Astrocyte (in vitro differentiated cells and primary cell): ENCODE measurements around the gene GCK. TPM values are rescaled to one million over a fixed set of nuclear protein-coding genes. Genes with fewer than 3 reads are reported as not detected.

Source experiments
- DNase-seq: peaks from one replicate; pipeline ENCODE4 v3.0.0-alpha.2; 2010; ENCODE audit warnings: low read depth
- FAIRE-seq: peaks from 2 replicates; lab custom pipeline; 2011; peaks lifted over from hg19 to GRCh38; lab: Jason Lieb, UNC
- H2AFZ ChIP-seq: 2 replicates; pipeline ENCODE4 v1.6.0; 2012; ENCODE audit warnings: low read depth, low read length, inconsistent platforms
- H3K27ac ChIP-seq: 2 replicates; pipeline ENCODE4 v1.5.1; 2011; ENCODE audit warnings: low read depth, low read length, inconsistent platforms
- H3K27me3 ChIP-seq: 2 replicates; pipeline ENCODE4 v1.6.0; 2011; ENCODE audit warnings: low read length, inconsistent platforms; ENCODE audit not compliant: insufficient read depth
- H3K36me3 ChIP-seq: 2 replicates; pipeline ENCODE4 v1.5.1; 2011; ENCODE audit warnings: low read length, inconsistent platforms; ENCODE audit not compliant: insufficient read depth
- H3K4me1 ChIP-seq: 2 replicates; pipeline ENCODE4 v1.5.1; 2011; ENCODE audit warnings: low read length, inconsistent platforms; ENCODE audit not compliant: insufficient read depth
- H3K4me2 ChIP-seq: 2 replicates; pipeline ENCODE4 v1.6.0; 2012; ENCODE audit warnings: low read length, inconsistent platforms
- H3K4me3 ChIP-seq: 2 replicates; pipeline ENCODE4 v1.5.1; 2011; ENCODE audit warnings: low read depth, mild to moderate bottlenecking, low read length, inconsistent platforms; ENCODE audit not compliant: insufficient read depth
- H3K79me2 ChIP-seq: 2 replicates; pipeline ENCODE4 v1.6.0; 2012; ENCODE audit warnings: mild to moderate bottlenecking, low read length, inconsistent platforms; ENCODE audit not compliant: insufficient read depth
- H3K9ac ChIP-seq: 2 replicates; pipeline ENCODE4 v1.6.0; 2012; ENCODE audit warnings: mild to moderate bottlenecking, low read length, inconsistent platforms
- H3K9me3 ChIP-seq: 2 replicates; pipeline ENCODE4 v1.5.1; 2012; ENCODE audit warnings: low read depth, mild to moderate bottlenecking, low read length, inconsistent platforms; ENCODE audit not compliant: insufficient read depth
- H4K20me1 ChIP-seq: 2 replicates; pipeline ENCODE4 v1.6.0; 2012; ENCODE audit warnings: low read length, inconsistent platforms; ENCODE audit not compliant: insufficient read depth
- H3K27ac Mint-ChIP-seq: one replicate; pipeline ENCODE4 v1.8.0; 2021; ENCODE audit warnings: mild to moderate bottlenecking, mixed read lengths; ENCODE audit not compliant: unreplicated experiment
- H3K27me3 Mint-ChIP-seq: one replicate; pipeline ENCODE4 v1.8.0; 2021; ENCODE audit warnings: low read depth, mixed read lengths; ENCODE audit not compliant: unreplicated experiment
- H3K36me3 Mint-ChIP-seq: one replicate; pipeline ENCODE4 v1.8.0; 2021; ENCODE audit warnings: low read depth, mixed read lengths; ENCODE audit not compliant: unreplicated experiment
- H3K4me1 Mint-ChIP-seq: one replicate; pipeline ENCODE4 v1.8.0; 2021; ENCODE audit warnings: low read depth, mixed read lengths; ENCODE audit not compliant: unreplicated experiment
- H3K4me3 Mint-ChIP-seq: one replicate; pipeline ENCODE4 v1.8.0; 2021; ENCODE audit warnings: mild to moderate bottlenecking, moderate library complexity, mixed read lengths; ENCODE audit not compliant: unreplicated experiment
- H3K9me3 Mint-ChIP-seq: one replicate; pipeline ENCODE4 v1.8.0; 2021; ENCODE audit warnings: mild to moderate bottlenecking, mixed read lengths; ENCODE audit not compliant: unreplicated experiment
- CTCF ChIP-seq: IDR thresholded peaks from 2 replicates; pipeline ENCODE4 v1.5.1; 2011; ENCODE audit warnings: low read depth, mild to moderate bottlenecking, inconsistent platforms, low read length, moderate library complexity; ENCODE audit not compliant: insufficient read depth
- EZH2 ChIP-seq: IDR thresholded peaks from 2 replicates; pipeline ENCODE4 v1.6.1; 2012; ENCODE audit warnings: mild to moderate bottlenecking, low read length, inconsistent platforms; ENCODE audit not compliant: insufficient read depth
- total RNA-seq: library from RNA; stranded (reverse); gene quantifications from 2 replicates; pipeline ENCODE4 v1.2.1, GENCODE V29; 2021

GCK gene
- total RNA-seq, 1 donor from 2014 or later, result not detected

- H3K9ac ChIP-seq, result no peak overlapping the region
- no peak for FAIRE-seq
- H2AFZ ChIP-seq, result no peak overlapping the region
- Mint-ChIP-seq H3K9me3 (no peaks in the 10 kb centered on the region), H3K27ac (peak overlapping the region; percentile 95), H3K4me3 (peak overlapping the region; percentile 27), H3K4me1 (peaks cover 28% of the 10 kb centered on the region), H3K36me3 (no peaks in the 10 kb centered on the region), H3K27me3 (no peaks in the 10 kb centered on the region)
- TF ChIP-seq EZH2 (no peak), CTCF (no peak)
- no peaks in the 10 kb centered on the region for H4K20me1 ChIP-seq
- no peaks in the 10 kb centered on the region for H3K27me3 ChIP-seq
- H3K36me3 ChIP-seq, result no peaks in the 10 kb centered on the region
- no peak overlapping the region for H3K27ac ChIP-seq
- DNase-seq, result no peak
- H3K4me1 ChIP-seq, result peaks cover 17% of the 10 kb centered on the region
- H3K9me3 ChIP-seq, result no peaks in the 10 kb centered on the region
- no peak overlapping the region for H3K4me2 ChIP-seq
- H3K4me3 ChIP-seq, result no peak overlapping the region
- no peaks in the 10 kb centered on the region for H3K79me2 ChIP-seq
These were observed 89.6 kb downstream of the GCK start for GRCh38 chr7:44099669-44100068.

- H3K9me3 ChIP-seq, result no peaks in the 10 kb centered on the region
These were observed 90.9 kb downstream of the GCK start for GRCh38 chr7:44098092-44099068.

More at GRCh38 chr7:44098092-44099068, 90.9 kb downstream of the GCK start:
- FAIRE-seq, result no peak
- H3K4me1 Mint-ChIP-seq, result peaks cover 29% of the 10 kb centered on the region
- H3K79me2 ChIP-seq, result no peaks in the 10 kb centered on the region
- H3K4me3 ChIP-seq, result no peak overlapping the region
- H3K4me2 ChIP-seq, result no peak overlapping the region
- H3K27me3 ChIP-seq, result no peaks in the 10 kb centered on the region
- H2AFZ ChIP-seq, result no peak overlapping the region
- H3K27me3 Mint-ChIP-seq, result no peaks in the 10 kb centered on the region
- H3K36me3 Mint-ChIP-seq, result no peaks in the 10 kb centered on the region
- no peak overlapping the region for H3K9ac ChIP-seq
- no peaks in the 10 kb centered on the region for H3K36me3 ChIP-seq
- H3K4me1 ChIP-seq, result peaks cover 17% of the 10 kb centered on the region
- TF ChIP-seq EZH2 (no peak), CTCF (no peak)
- no peak for DNase-seq
- peak overlapping the region; percentile 63 for H3K27ac Mint-ChIP-seq
- no peaks in the 10 kb centered on the region for H3K9me3 Mint-ChIP-seq
- no peak overlapping the region for H3K27ac ChIP-seq
- no peaks in the 10 kb centered on the region for H4K20me1 ChIP-seq
- H3K4me3 Mint-ChIP-seq, result no peak overlapping the region
